ENCODE results near the gene KLK11. TPM values are rescaled to one million over a fixed set of nuclear protein-coding genes. Genes with fewer than 3 reads are reported as not detected.
A peak's percentile ranks its signal among the peaks of the same experiment; 100 is the strongest.

The KLK11 gene
- total RNA-seq, 1 donor from 2014 or later = not detected

DNA sequence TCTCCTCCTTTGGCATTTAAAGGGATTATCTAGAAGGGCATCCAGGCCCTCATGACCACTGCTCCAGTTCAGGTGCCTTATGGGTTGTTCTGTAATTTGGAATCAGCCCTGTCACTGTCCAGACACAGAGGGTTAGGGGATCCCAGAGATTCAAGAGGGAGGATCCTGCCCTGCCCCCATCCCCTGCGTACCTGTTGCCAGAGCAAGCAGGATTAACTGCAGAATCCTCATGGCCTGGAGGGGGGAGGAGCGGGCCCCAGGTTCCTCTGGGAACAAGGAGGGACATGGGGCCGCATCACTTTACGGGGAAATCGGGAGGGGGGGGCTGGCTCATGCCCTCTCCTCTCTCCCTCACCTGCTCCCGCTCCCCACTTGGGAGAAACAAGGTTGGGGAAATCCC lies 1.0 kb downstream of the KLK11 start:
- H3K27ac Mint-ChIP-seq (ENCODE audit: unreplicated experiment) = no peak overlapping the region
- H3K9me3 Mint-ChIP-seq (ENCODE audit: unreplicated experiment) = peaks cover 6% of the 10 kb centered on the region
- no peak overlapping the region for H3K4me3 Mint-ChIP-seq (ENCODE audit: unreplicated experiment)
- H3K4me1 Mint-ChIP-seq (ENCODE audit: unreplicated experiment) = no peaks in the 10 kb centered on the region
- DNase-seq (ENCODE audit: extremely low spot score, unreplicated experiment) = no peak
- peaks cover under 1% of the 10 kb centered on the region for H3K27me3 Mint-ChIP-seq (ENCODE audit: unreplicated experiment)
- TF ChIP-seq, protein P1, sequence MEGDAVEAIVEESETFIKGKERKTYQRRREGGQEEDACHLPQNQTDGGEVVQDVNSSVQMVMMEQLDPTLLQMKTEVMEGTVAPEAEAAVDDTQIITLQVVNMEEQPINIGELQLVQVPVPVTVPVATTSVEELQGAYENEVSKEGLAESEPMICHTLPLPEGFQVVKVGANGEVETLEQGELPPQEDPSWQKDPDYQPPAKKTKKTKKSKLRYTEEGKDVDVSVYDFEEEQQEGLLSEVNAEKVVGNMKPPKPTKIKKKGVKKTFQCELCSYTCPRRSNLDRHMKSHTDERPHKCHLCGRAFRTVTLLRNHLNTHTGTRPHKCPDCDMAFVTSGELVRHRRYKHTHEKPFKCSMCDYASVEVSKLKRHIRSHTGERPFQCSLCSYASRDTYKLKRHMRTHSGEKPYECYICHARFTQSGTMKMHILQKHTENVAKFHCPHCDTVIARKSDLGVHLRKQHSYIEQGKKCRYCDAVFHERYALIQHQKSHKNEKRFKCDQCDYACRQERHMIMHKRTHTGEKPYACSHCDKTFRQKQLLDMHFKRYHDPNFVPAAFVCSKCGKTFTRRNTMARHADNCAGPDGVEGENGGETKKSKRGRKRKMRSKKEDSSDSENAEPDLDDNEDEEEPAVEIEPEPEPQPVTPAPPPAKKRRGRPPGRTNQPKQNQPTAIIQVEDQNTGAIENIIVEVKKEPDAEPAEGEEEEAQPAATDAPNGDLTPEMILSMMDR (IDR thresholded peaks at IDR 0.05) = no peak
- H3K36me3 Mint-ChIP-seq (ENCODE audit: unreplicated experiment) = no peaks in the 10 kb centered on the region

- TF ChIP-seq, protein P1 (IDR thresholded peaks at IDR 0.05) = no peak
- Mint-ChIP-seq H3K27ac (ENCODE audit: unreplicated experiment) (no peak overlapping the region), H3K27me3 (ENCODE audit: unreplicated experiment) (peaks cover 5% of the 10 kb centered on the region), H3K4me1 (ENCODE audit: unreplicated experiment) (no peaks in the 10 kb centered on the region), H3K36me3 (ENCODE audit: unreplicated experiment) (no peaks in the 10 kb centered on the region), H3K9me3 (ENCODE audit: unreplicated experiment) (peaks cover 6% of the 10 kb centered on the region), H3K4me3 (ENCODE audit: unreplicated experiment) (no peak overlapping the region)
- no peak for DNase-seq (ENCODE audit: extremely low spot score, unreplicated experiment)
Observed at GRCh38 chr19:51024924-51025323, 1.5 kb downstream of the KLK11 start.

- no peaks in the 10 kb centered on the region for H3K9me3 Mint-ChIP-seq (ENCODE audit: unreplicated experiment)
- H3K36me3 Mint-ChIP-seq (ENCODE audit: unreplicated experiment) = no peaks in the 10 kb centered on the region
- H3K4me3 Mint-ChIP-seq (ENCODE audit: unreplicated experiment) = no peak overlapping the region
- DNase-seq (ENCODE audit: extremely low spot score, unreplicated experiment) = no peak
- TF ChIP-seq, protein P1 (IDR thresholded peaks at IDR 0.05) = no peak
- H3K27me3 Mint-ChIP-seq (ENCODE audit: unreplicated experiment) = peaks cover 8% of the 10 kb centered on the region
- no peak overlapping the region for H3K27ac Mint-ChIP-seq (ENCODE audit: unreplicated experiment)
- no peaks in the 10 kb centered on the region for H3K4me1 Mint-ChIP-seq (ENCODE audit: unreplicated experiment)
Observed at GRCh38 chr19:51023946-51024345, 2.5 kb downstream of the KLK11 start.

- TF ChIP-seq, protein P1 (IDR thresholded peaks at IDR 0.05) = no peak
- Mint-ChIP-seq H3K4me1 (ENCODE audit: unreplicated experiment) (peaks cover 2% of the 10 kb centered on the region), H3K4me3 (ENCODE audit: unreplicated experiment) (no peak overlapping the region), H3K36me3 (ENCODE audit: unreplicated experiment) (peaks cover 2% of the 10 kb centered on the region), H3K9me3 (ENCODE audit: unreplicated experiment) (no peaks in the 10 kb centered on the region), H3K27me3 (ENCODE audit: unreplicated experiment) (peaks cover 18% of the 10 kb centered on the region), H3K27ac (ENCODE audit: unreplicated experiment) (no peak overlapping the region)
- DNase-seq (ENCODE audit: extremely low spot score, unreplicated experiment) = no peak
Observed at GRCh38 chr19:51022526-51022925, 3.9 kb downstream of the KLK11 start.

DNA sequence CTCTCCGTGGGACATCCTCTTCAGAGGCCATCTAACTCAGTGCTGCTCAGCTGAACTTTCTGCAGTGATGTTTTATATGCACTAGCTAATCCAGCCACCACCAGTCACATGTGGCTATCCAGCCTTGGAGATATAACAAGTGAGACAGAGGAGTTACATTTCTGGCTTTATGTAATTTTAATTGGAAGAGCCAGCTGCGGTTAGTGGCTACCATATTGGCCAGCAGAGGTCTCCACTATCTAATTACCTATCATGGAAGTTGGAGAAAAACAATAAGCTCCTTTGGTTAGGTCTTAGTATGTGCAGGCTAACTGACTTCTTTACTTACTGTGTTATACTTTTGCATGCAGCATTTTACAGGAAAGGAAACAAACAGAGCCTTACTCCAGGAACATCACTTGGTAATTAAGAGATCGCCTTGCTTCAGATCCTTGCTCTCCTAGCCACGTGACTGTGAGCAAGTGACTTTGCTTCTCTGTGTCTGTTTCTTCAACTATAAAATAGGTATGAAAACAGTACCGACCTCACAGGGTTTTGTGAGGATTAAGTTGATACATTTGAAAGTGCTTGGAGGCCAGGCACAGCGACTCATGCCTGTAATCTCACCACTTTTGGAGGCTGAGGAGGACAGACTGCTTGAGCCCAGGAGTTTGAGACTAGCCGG lies 5.3 kb downstream of the KLK11 start:
- TF ChIP-seq, protein P1 (IDR thresholded peaks at IDR 0.05) = peak; percentile 57
- H3K4me1 Mint-ChIP-seq (ENCODE audit: unreplicated experiment) = peaks cover 6% of the 10 kb centered on the region
- peaks cover 2% of the 10 kb centered on the region for H3K36me3 Mint-ChIP-seq (ENCODE audit: unreplicated experiment)
- H3K9me3 Mint-ChIP-seq (ENCODE audit: unreplicated experiment) = no peaks in the 10 kb centered on the region
- DNase-seq (ENCODE audit: extremely low spot score, unreplicated experiment) = no peak
- no peak overlapping the region for H3K27ac Mint-ChIP-seq (ENCODE audit: unreplicated experiment)
- H3K4me3 Mint-ChIP-seq (ENCODE audit: unreplicated experiment) = no peak overlapping the region
- peaks cover 26% of the 10 kb centered on the region for H3K27me3 Mint-ChIP-seq (ENCODE audit: unreplicated experiment)

Data from osteocyte (in vitro differentiated cells).